ENCODE results near the gene CELF4. TPM values are rescaled to one million over a fixed set of nuclear protein-coding genes. Genes with fewer than 3 reads are reported as not detected.

Gene CELF4
- total RNA-seq, 1 experiment from 2014 or later = 0.11 TPM

GRCh38 chr18:37242826-37243560 lies 322.6 kb downstream of the CELF4 start:
- H3K4me3 ChIP-seq (ENCODE audit: low read depth, low read length) = no peak overlapping the region
- H3K4me3 Mint-ChIP-seq (ENCODE audit: unreplicated experiment) = no peak overlapping the region
- DNase-seq = no peak
- no peaks in the 10 kb centered on the region for H3K36me3 ChIP-seq (ENCODE audit: control insufficient read depth, insufficient read depth, low read length)
- ChIA-PET CTCF (no interaction called here), POLR2A (no interaction called here)
- no peak overlapping the region for H3K27ac Mint-ChIP-seq (ENCODE audit: unreplicated experiment)
- no peaks in the 10 kb centered on the region for H3K36me3 Mint-ChIP-seq (ENCODE audit: insufficient read depth, unreplicated experiment)
- H3K9me3 ChIP-seq = no peaks in the 10 kb centered on the region
- no TSS peak for BruUV-seq (replicated peaks)
- no peaks in the 10 kb centered on the region for H3K27me3 ChIP-seq (replicated peaks; ENCODE audit: control insufficient read depth, insufficient read depth, low read length)
- H3K9me3 Mint-ChIP-seq (ENCODE audit: unreplicated experiment) = no peaks in the 10 kb centered on the region
- H3K4me1 Mint-ChIP-seq (ENCODE audit: low read depth, unreplicated experiment) = peaks cover 6% of the 10 kb centered on the region
- no peaks in the 10 kb centered on the region for H3K4me1 ChIP-seq
- intact Hi-C loops (cut with micrococcal nuclease; ENCODE audit: unreplicated experiment) = no loop called here
- no peaks in the 10 kb centered on the region for H3K27me3 Mint-ChIP-seq (ENCODE audit: insufficient read depth, unreplicated experiment)
- no peak for TF ChIP-seq CTCF (IDR thresholded peaks at IDR 0.05; ENCODE audit: insufficient read depth in 1 of 2, low read depth in 1 of 2, low read length in 1 of 2, severe bottlenecking in 1 of 2, unreplicated experiment in 1 of 2)

GRCh38 chr18:37242091-37242490 lies 323.5 kb downstream of the CELF4 start:
- no peak overlapping the region for H3K4me3 ChIP-seq (ENCODE audit: low read depth, low read length)
- CTCF ChIA-PET = no interaction called here
- no peaks in the 10 kb centered on the region for H3K36me3 Mint-ChIP-seq (ENCODE audit: insufficient read depth, unreplicated experiment)
- no peaks in the 10 kb centered on the region for H3K27me3 Mint-ChIP-seq (ENCODE audit: insufficient read depth, unreplicated experiment)
- H3K27me3 ChIP-seq (replicated peaks; ENCODE audit: control insufficient read depth, insufficient read depth, low read length) = no peaks in the 10 kb centered on the region
- no peaks in the 10 kb centered on the region for H3K4me1 ChIP-seq
- H3K4me1 Mint-ChIP-seq (ENCODE audit: low read depth, unreplicated experiment) = peaks cover 6% of the 10 kb centered on the region
- no peak for DNase-seq
- POLR2A ChIA-PET = no interaction called here
- no peaks in the 10 kb centered on the region for H3K36me3 ChIP-seq (ENCODE audit: control insufficient read depth, insufficient read depth, low read length)
- no peak for TF ChIP-seq CTCF (IDR thresholded peaks at IDR 0.05; ENCODE audit: insufficient read depth in 1 of 2, low read depth in 1 of 2, low read length in 1 of 2, severe bottlenecking in 1 of 2, unreplicated experiment in 1 of 2)
- no TSS peak for BruUV-seq (replicated peaks)
- no peaks in the 10 kb centered on the region for H3K9me3 ChIP-seq
- H3K4me3 Mint-ChIP-seq (ENCODE audit: unreplicated experiment) = no peak overlapping the region
- H3K9me3 Mint-ChIP-seq (ENCODE audit: unreplicated experiment) = no peaks in the 10 kb centered on the region
- intact Hi-C loops (cut with micrococcal nuclease; ENCODE audit: unreplicated experiment) = no loop called here
- H3K27ac Mint-ChIP-seq (ENCODE audit: unreplicated experiment) = no peak overlapping the region

DNA sequence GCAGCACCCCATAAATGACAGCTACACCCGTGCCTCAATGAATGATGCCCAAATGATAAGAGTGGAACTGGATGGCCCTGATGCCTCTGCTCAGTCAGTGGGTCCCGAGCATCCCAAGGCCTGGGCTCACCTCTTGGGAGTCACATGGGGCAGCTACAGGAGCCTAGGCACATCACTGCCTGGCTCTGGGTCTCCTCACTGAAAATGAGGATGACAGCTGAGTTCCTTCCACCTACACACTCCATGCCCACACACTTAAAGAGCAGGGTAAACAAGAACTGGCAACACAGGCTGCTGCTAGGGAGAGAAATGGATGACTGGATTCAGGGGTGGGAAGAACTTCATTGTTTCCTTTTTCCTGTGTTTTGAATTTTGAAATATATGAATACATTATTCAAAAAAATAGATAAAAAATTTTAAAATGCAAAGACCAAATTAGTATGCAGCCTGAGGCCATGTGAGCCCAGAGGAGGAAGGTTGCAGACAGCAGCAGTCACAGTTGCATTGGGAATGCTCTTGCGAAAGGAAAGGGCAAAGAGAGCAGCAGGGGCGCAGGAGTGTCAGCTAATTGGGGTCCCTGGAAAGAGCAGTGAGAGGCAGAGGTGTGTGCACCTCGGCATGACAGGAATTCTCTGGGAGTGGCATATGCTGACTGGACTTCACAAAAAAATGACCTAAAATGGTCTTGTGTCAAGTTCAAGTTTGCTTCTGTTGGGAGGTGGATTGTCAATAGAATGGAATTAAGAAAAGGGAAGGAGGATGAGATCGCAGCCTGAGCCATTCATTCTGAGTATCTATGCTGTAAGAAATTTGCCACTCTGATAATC lies 327.1 kb downstream of the CELF4 start:
- H3K4me1 ChIP-seq = no peaks in the 10 kb centered on the region
- H3K27me3 Mint-ChIP-seq (ENCODE audit: insufficient read depth, unreplicated experiment) = no peaks in the 10 kb centered on the region
- H3K9me3 ChIP-seq = no peaks in the 10 kb centered on the region
- no peak for TF ChIP-seq CTCF (IDR thresholded peaks at IDR 0.05; ENCODE audit: insufficient read depth in 1 of 2, low read depth in 1 of 2, low read length in 1 of 2, severe bottlenecking in 1 of 2, unreplicated experiment in 1 of 2)
- no peaks in the 10 kb centered on the region for H3K9me3 Mint-ChIP-seq (ENCODE audit: unreplicated experiment)
- no peak overlapping the region for H3K27ac Mint-ChIP-seq (ENCODE audit: unreplicated experiment)
- no peak overlapping the region for H3K4me3 ChIP-seq (ENCODE audit: low read depth, low read length)
- H3K36me3 Mint-ChIP-seq (ENCODE audit: insufficient read depth, unreplicated experiment) = no peaks in the 10 kb centered on the region
- H3K27me3 ChIP-seq (replicated peaks; ENCODE audit: control insufficient read depth, insufficient read depth, low read length) = no peaks in the 10 kb centered on the region
- no peak for DNase-seq
- ChIA-PET POLR2A (no interaction called here), CTCF (no interaction called here)
- H3K4me1 Mint-ChIP-seq (ENCODE audit: low read depth, unreplicated experiment) = peaks cover 6% of the 10 kb centered on the region
- H3K4me3 Mint-ChIP-seq (ENCODE audit: unreplicated experiment) = no peak overlapping the region
- intact Hi-C loops (cut with micrococcal nuclease; ENCODE audit: unreplicated experiment) = no loop called here
- no peaks in the 10 kb centered on the region for H3K36me3 ChIP-seq (ENCODE audit: control insufficient read depth, insufficient read depth, low read length)
- BruUV-seq (replicated peaks) = no TSS peak
